Thymus (tissue), 11 donors: ENCODE results near the gene SP8. TPM values are rescaled to one million over a fixed set of nuclear protein-coding genes. Genes with fewer than 3 reads are reported as not detected.

Experiments
- DNase-seq, 9 donors: peaks; one replicate each; pipeline ENCODE4 v3.0.0-alpha.2; 2013; ENCODE audit warnings: low spot score in 9 of 9, low read depth in 6 of 9, missing footprints in 1 of 9
- H3K27ac ChIP-seq, 2 donors: one replicate each; pipeline ENCODE4 v1.5.1; 2013; ENCODE audit warnings: control low read depth in 1 of 2, low read depth in 1 of 2, low read length in 1 of 2, mild to moderate bottlenecking in 1 of 2, moderate library complexity in 1 of 2
- H3K27me3 ChIP-seq, 2 donors: one replicate each; pipeline ENCODE4 v1.5.1; 2013; ENCODE audit warnings: low read length in 1 of 2; ENCODE audit not compliant: control insufficient read depth in 2 of 2, insufficient read depth in 1 of 2
- H3K36me3 ChIP-seq, 2 donors: one replicate each; pipeline ENCODE4 v1.5.1; 2013; ENCODE audit warnings: low read length in 1 of 2, mild to moderate bottlenecking in 1 of 2, moderate library complexity in 1 of 2; ENCODE audit not compliant: control insufficient read depth in 2 of 2, insufficient read depth in 2 of 2
- H3K4me1 ChIP-seq, 2 donors: one replicate each; pipeline ENCODE4 v1.5.1; 2013; ENCODE audit warnings: low read length in 2 of 2; ENCODE audit not compliant: control insufficient read depth in 2 of 2, insufficient read depth in 2 of 2
- H3K4me3 ChIP-seq, 2 donors: one replicate each; pipeline ENCODE4 v1.5.1; 2013; ENCODE audit warnings: low read length in 2 of 2, control low read depth in 1 of 2, mild to moderate bottlenecking in 1 of 2
- H3K9me3 ChIP-seq, 2 donors: one replicate each; pipeline ENCODE4 v1.5.1; 2013; ENCODE audit warnings: low read length in 1 of 2, mild to moderate bottlenecking in 1 of 2; ENCODE audit not compliant: control insufficient read depth in 2 of 2, insufficient read depth in 1 of 2
- WGBS: extraction: QIAGEN DNeasy Blood & Tissue Kit; methylation state at CpG from one replicate; pipeline ENCODE4 v1.1.7; 2013; 5-methylcytosine and 5-hydroxymethylcytosine counted together
- polyA plus RNA-seq: library from polyadenylated mRNA; stranded (reverse); fragments of 200-250 nt; gene quantifications from one replicate; pipeline ENCODE4 v1.2.3, GENCODE V29; 2013
- total RNA-seq: library from RNA; stranded (reverse); fragments of 120-200 nt; gene quantifications from one replicate; pipeline ENCODE4 v1.2.4, GENCODE V29; 2013
- donor health status: healthy.

Gene SP8
- total and polyA plus RNA-seq, 2 donors: 0.05 TPM; not detected in 1

DNA sequence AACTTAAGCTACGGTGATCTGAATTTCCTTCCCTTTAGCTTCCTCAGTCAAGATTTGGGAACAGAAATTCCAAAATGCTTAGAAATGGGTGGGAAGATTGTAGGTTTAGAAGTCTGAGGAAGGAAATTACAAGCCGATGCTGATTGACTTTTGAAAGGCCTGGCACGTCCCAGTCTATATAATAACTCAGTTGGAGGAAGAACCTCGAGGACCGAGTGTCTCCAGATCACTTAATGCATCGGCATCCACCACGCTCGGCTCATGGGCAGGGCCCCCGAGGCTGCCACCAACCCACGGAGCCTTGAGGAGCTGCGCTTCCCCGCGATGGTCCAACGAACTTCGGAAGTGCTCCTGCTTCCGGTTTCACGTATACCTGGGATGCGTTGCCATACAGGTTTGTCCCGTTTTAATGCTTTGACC lies 10.4 kb upstream of the SP8 start:
- no peak for DNase-seq
- no peak overlapping the region for H3K4me3 ChIP-seq
- peaks cover 0 to 3% of the 10 kb centered on the region in 2 donors for H3K9me3 ChIP-seq
- WGBS: 3% methylated on average over 19 of the region's 19 CpGs
- peaks cover 3 to 12% of the 10 kb centered on the region in 2 donors for H3K4me1 ChIP-seq
- H3K27me3 ChIP-seq: peaks cover 65 to 95% of the 10 kb centered on the region in 2 donors
- no peak overlapping the region for H3K27ac ChIP-seq
- no peaks in the 10 kb centered on the region for H3K36me3 ChIP-seq

GRCh38 chr7:20796500-20796899 lies 9.8 kb upstream of the SP8 start:
- DNase-seq: no peak

DNA sequence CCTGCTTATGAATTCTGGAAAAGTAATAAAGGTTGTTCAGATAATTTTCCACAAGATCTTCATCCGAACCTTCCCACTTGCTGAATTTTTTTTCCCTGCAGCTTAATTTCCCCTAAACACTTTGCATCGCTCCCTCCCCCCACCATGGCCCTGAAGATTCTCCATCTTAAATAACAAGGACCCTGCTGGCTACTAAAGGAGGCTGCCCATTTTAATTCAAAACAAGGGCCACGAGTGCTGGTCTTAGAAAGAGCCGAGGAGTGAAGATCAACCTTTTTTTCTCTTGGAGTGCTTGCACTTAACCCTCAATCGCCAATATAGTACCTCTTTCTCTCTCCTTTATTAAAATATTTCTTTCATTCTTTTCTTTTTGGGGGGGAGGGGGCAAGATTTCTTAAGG lies 9.2 kb upstream of the SP8 start:
- Histone ChIP-seq H3K4me3 (no peak overlapping the region), H3K36me3 (no peaks in the 10 kb centered on the region), H3K27me3 (peaks cover 72 to 98% of the 10 kb centered on the region in 2 donors), H3K9me3 (peaks cover under 1 to 3% of the 10 kb centered on the region in 2 donors), H3K4me1 (peaks cover 3 to 12% of the 10 kb centered on the region in 2 donors), H3K27ac (no peak overlapping the region)
- no peak for DNase-seq
- 12% methylated on average over 5 of the region's 5 CpGs for WGBS

More at GRCh38 chr7:20796500-20796899, 9.8 kb upstream of the SP8 start:
- Histone ChIP-seq H3K4me1 (peaks cover 3 to 12% of the 10 kb centered on the region in 2 donors), H3K36me3 (no peaks in the 10 kb centered on the region), H3K27me3 (peaks cover 66 to 98% of the 10 kb centered on the region in 2 donors), H3K9me3 (peaks cover 0 to 3% of the 10 kb centered on the region in 2 donors), H3K4me3 (no peak overlapping the region), H3K27ac (no peak overlapping the region)
- WGBS: 9% methylated on average over 6 of the region's 6 CpGs

GRCh38 chr7:20795361-20795760 lies 8.7 kb upstream of the SP8 start:
- Histone ChIP-seq H3K9me3 (peaks cover 1 to 3% of the 10 kb centered on the region in 2 donors), H3K4me1 (peaks cover 3 to 12% of the 10 kb centered on the region in 2 donors), H3K4me3 (no peak overlapping the region), H3K27me3 (peaks cover 76 to 98% of the 10 kb centered on the region in 2 donors), H3K27ac (no peak overlapping the region), H3K36me3 (no peaks in the 10 kb centered on the region)
- DNase-seq: no peak
- 20% methylated on average over 10 of the region's 10 CpGs for WGBS

DNA sequence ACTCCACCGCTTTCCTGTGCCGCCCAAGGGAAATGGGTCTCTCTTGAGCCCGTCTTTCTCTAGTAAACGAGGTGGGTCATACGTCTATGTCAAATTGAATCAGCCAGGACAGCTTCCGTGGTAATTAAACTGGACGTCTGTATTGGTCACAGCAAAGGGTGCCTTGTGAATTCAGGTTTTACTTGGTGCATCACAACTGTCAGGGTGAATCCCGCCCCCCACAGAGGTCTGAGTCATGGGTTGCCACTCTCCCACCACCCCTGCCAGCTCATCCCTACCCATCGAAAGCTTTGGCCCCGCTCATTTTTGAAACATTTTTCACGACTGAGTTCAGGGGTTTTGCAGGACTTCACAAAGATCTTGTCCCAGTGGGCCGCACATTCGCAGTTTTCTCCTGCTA lies 8.0 kb upstream of the SP8 start:
- Histone ChIP-seq H3K9me3 (peaks cover 1 to 3% of the 10 kb centered on the region in 2 donors), H3K27ac (no peak overlapping the region), H3K27me3 (peaks cover 78 to 98% of the 10 kb centered on the region in 2 donors), H3K4me1 (peaks cover 3 to 12% of the 10 kb centered on the region in 2 donors), H3K4me3 (no peak overlapping the region), H3K36me3 (no peaks in the 10 kb centered on the region)
- DNase-seq: no peak
- 15% methylated on average over 13 of the region's 13 CpGs for WGBS

GRCh38 chr7:20793694-20794394 lies 7.2 kb upstream of the SP8 start:
- Histone ChIP-seq H3K27me3 (peaks cover 80 to 98% of the 10 kb centered on the region in 2 donors), H3K36me3 (no peaks in the 10 kb centered on the region), H3K9me3 (peaks cover 1 to 3% of the 10 kb centered on the region in 2 donors), H3K27ac (no peak overlapping the region), H3K4me1 (peaks cover 3 to 10% of the 10 kb centered on the region in 2 donors), H3K4me3 (no peak overlapping the region)
- DNase-seq: no peak
- 13% methylated on average over 15 of the region's 15 CpGs for WGBS

GRCh38 chr7:20793248-20793647 lies 6.6 kb upstream of the SP8 start:
- Histone ChIP-seq H3K4me3 (no peak overlapping the region), H3K27me3 (peaks cover 78 to 98% of the 10 kb centered on the region in 2 donors), H3K9me3 (peaks cover 1 to 3% of the 10 kb centered on the region in 2 donors), H3K27ac (no peak overlapping the region), H3K36me3 (no peaks in the 10 kb centered on the region), H3K4me1 (peaks cover 2 to 6% of the 10 kb centered on the region in 2 donors)
- no peak for DNase-seq
- WGBS: 14% methylated on average over 15 of the region's 15 CpGs

DNA sequence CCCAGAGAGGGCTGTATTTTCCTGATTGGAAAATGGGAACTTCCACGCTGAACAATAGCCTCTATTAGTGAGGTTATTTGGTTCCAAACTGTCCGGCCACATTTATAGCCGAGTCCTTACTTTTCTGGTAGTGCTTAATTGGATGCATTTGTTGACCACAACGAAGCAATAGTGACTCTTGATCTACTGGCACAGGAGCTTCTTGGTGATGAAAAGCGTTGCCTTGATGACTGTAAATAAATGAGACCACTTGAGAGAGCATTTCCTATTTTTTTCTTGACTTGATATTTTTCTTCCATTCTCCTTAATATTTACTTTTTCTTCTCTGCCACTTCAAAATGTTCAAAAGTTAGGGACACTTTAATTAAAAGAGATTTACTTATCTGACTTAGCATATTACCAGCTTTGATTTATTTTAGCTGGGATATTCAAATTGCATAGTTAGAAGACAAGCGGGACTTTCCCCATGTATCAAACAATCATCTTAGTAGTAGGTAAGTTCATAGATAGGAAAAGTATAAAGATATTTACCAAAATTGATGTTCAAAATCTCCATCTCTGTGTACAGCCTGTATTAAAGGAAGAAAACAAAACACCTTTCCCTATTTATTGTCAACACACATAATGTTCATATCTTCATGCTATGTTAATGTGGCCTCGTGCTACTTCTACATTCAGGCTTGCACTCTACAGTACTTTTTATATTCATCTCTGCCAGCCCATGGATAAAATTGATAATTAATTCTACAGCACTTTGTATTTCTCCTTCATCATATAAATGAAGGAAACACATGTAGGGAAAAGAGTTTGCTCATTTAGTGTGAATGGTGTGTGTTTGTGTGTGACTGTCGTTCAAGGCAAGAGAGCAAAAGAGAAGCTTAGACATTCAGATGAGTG lies 5.1 kb upstream of the SP8 start:
- Histone ChIP-seq H3K27ac (no peak overlapping the region), H3K4me3 (no peak overlapping the region), H3K4me1 (peaks cover 0 to 6% of the 10 kb centered on the region in 2 donors), H3K36me3 (no peaks in the 10 kb centered on the region), H3K27me3 (peaks cover 79 to 100% of the 10 kb centered on the region in 2 donors), H3K9me3 (peaks cover 1 to 3% of the 10 kb centered on the region in 2 donors)
- DNase-seq: no peak
- WGBS: 14% methylated on average over 8 of the region's 8 CpGs

GRCh38 chr7:20790375-20790774 lies 3.7 kb upstream of the SP8 start:
- H3K27ac ChIP-seq: no peak overlapping the region
- no peak for DNase-seq
- 10% methylated on average over 5 of the region's 5 CpGs for WGBS
- H3K9me3 ChIP-seq: peaks cover 1 to 3% of the 10 kb centered on the region in 2 donors
- H3K4me1 ChIP-seq: peaks cover 0 to 18% of the 10 kb centered on the region in 2 donors
- H3K27me3 ChIP-seq: peaks cover 81 to 100% of the 10 kb centered on the region in 2 donors
- H3K36me3 ChIP-seq: no peaks in the 10 kb centered on the region
- H3K4me3 ChIP-seq: no peak overlapping the region
